OCI-LY7 (cell line): Measurements from ENCODE around the gene PRKD2. TPM values are rescaled to one million over a fixed set of nuclear protein-coding genes. Genes with fewer than 3 reads are reported as not detected.

ENCODE experiments used
- microRNA-seq: library from miRNA; unstranded; fragments of <30 nt; microRNA quantifications from one replicate; pipeline ENCODE4 v1.2.0, GENCODE V29; 2022; ENCODE audit warnings: borderline replicate concordance
- small RNA-seq: library from RNA; depleted of rRNA; stranded (forward); fragments of <200 nt; gene quantifications from one replicate; pipeline ENCODE3, GENCODE V24; 2014
- total RNA-seq, 2 experiments: library from RNA; depleted of rRNA in 1 of 2; stranded (reverse); fragments of >200 nt in 1 of 2; shearing (Covaris generic) in 1 of 2; gene quantifications; 2 replicates each; pipeline ENCODE4 v1.2.3, GENCODE V29; 2014 to 2022

The PRKD2 gene
- total RNA-seq, 2 experiments from 2014 or later: 30.5 to 89.2 TPM

Small RNAs within 50 kb of the gene (microRNA-seq; reads per million reads assigned to microRNA genes)
- 4.5 reads per million for gene MIR320E

Small RNAs within 50 kb of the gene (small RNA-seq; reads per million reads assigned to genes)
- gene MIR320E (not detected), gene RF00019 (not detected), gene RN7SL364P (not detected)

Other genes with a start within 250 kb of the PRKD2 start
- gene PNMA8A, start 245.6 kb downstream of the PRKD2 start, total RNA-seq (2014; rRNA removed; shearing (Covaris generic)): not detected in 2 replicates
- gene PNMA8A, start 245.6 kb downstream of the PRKD2 start, total RNA-seq (2022): not detected in 2 replicates
- gene PNMA8B, start 221.2 kb downstream of the PRKD2 start, total RNA-seq (2014; rRNA removed; shearing (Covaris generic)): 1.9 and 2.0 TPM in 2 replicates
- gene PNMA8B, start 221.2 kb downstream of the PRKD2 start, total RNA-seq (2022): 0.33 and 0.40 TPM in 2 replicates
- 175 and 205 TPM in 2 replicates for gene CALM3, start 115.8 kb downstream of the PRKD2 start, total RNA-seq (2014; rRNA removed; shearing (Covaris generic))
- 198 and 246 TPM in 2 replicates for gene CALM3, start 115.8 kb downstream of the PRKD2 start, total RNA-seq (2022)
- gene PTGIR, start 92.0 kb downstream of the PRKD2 start, total RNA-seq (2014; rRNA removed; shearing (Covaris generic)): 0.25 and 0.26 TPM in 2 replicates
- gene PTGIR, start 92.0 kb downstream of the PRKD2 start, total RNA-seq (2022): not detected in 2 replicates
- not detected in 2 replicates for gene GNG8, start 80.9 kb downstream of the PRKD2 start, total RNA-seq (2014; rRNA removed; shearing (Covaris generic))
- not detected in 2 replicates for gene GNG8, start 80.9 kb downstream of the PRKD2 start, total RNA-seq (2022)
- gene DACT3, start 55.9 kb downstream of the PRKD2 start, total RNA-seq (2014; rRNA removed; shearing (Covaris generic)): 0.10 and 0.44 TPM in 2 replicates
- gene DACT3, start 55.9 kb downstream of the PRKD2 start, total RNA-seq (2022): not detected in 2 replicates
- gene FKRP, start 28.9 kb upstream of the PRKD2 start, total RNA-seq (2014; rRNA removed; shearing (Covaris generic)): 15.5 and 24.6 TPM in 2 replicates
- 18.9 and 26.6 TPM in 2 replicates for gene FKRP, start 28.9 kb upstream of the PRKD2 start, total RNA-seq (2022)
- 77.8 and 115 TPM in 2 replicates for gene STRN4, start 29.3 kb upstream of the PRKD2 start, total RNA-seq (2014; rRNA removed; shearing (Covaris generic))
- gene STRN4, start 29.3 kb upstream of the PRKD2 start, total RNA-seq (2022): 68.0 and 77.3 TPM in 2 replicates
- 111 and 145 TPM in 2 replicates for gene SLC1A5, start 71.5 kb upstream of the PRKD2 start, total RNA-seq (2014; rRNA removed; shearing (Covaris generic))
- 161 and 167 TPM in 2 replicates for gene SLC1A5, start 71.5 kb upstream of the PRKD2 start, total RNA-seq (2022)
- gene AP2S1, start 133.7 kb upstream of the PRKD2 start, total RNA-seq (2014; rRNA removed; shearing (Covaris generic)): 105 and 110 TPM in 2 replicates
- gene AP2S1, start 133.7 kb upstream of the PRKD2 start, total RNA-seq (2022): 79.3 and 88.2 TPM in 2 replicates
- 22.5 and 26.5 TPM in 2 replicates for gene ARHGAP35, start 143.9 kb upstream of the PRKD2 start, total RNA-seq (2014; rRNA removed; shearing (Covaris generic))
- gene ARHGAP35, start 143.9 kb upstream of the PRKD2 start, total RNA-seq (2022): 42.2 and 44.4 TPM in 2 replicates